GM20431 (cell line): ENCODE data around the gene PPM1N.

Experiments used
- in situ Hi-C: fragments of 300-500 bp; cut with MseI, MboI; formaldehyde crosslinking; loops from one replicate; pipeline ENCODE4 v1.15.0; 2020; ENCODE audit warnings: low sequenced_read_pairs; ENCODE audit not compliant: unreplicated experiment

PPM1N gene

GRCh38 chr19:45498411-45499195, at the start of gene PPM1N:
Gene PPM1N, plus strand, starts transcription at chr19:45498443. Its CDS starts 30 bp downstream, at chr19:45498473.
- in situ Hi-C loops, result no loop called here

GRCh38 chr19:45448887-45449299, 49.4 kb upstream of the PPM1N start:
- in situ Hi-C loops, result no loop called here

- in situ Hi-C loops, result no loop called here
Observed at GRCh38 chr19:45450012-45450333, 48.3 kb upstream of the PPM1N start.

DNA sequence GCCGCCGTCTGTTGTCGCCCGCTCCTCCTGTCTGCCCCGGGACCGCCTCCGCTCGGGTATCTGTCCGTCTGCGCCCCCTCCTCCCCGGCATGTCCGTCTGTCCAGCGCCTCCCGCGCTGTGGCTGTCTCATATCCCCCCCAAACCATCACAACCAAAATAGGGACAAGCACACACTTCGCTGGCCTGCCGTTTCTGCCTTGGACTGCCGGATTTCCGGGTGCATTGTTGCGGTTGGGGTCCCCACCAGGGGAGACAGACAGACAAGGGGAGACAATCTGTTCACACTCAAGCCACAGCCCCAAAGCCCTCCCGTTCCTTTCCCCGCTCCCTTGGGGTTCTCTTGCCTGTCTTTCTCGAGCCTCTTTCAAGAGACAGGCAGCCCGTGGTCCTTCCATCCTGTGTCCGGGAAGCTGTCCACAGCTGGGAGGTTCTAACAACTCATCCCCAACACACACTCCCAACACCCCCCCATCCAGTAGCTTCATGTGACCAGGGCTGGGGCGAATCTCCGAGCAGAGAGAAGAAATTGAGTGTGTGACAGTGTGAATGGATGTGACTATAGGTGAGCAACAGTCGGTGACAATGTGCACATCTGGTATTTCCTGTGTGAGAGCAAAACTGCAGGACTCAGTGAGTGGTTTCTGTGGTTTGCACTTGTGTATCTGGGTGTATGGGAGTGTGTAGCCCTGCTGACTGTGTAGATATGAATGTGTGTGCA, 47.0 kb upstream of the PPM1N start:
- in situ Hi-C loops, result no loop called here

GRCh38 chr19:45451850-45452387, 46.3 kb upstream of the PPM1N start:
- in situ Hi-C loops, result no loop called here

GRCh38 chr19:45455707-45456499, 42.3 kb upstream of the PPM1N start:
- in situ Hi-C loops, result no loop called here

- in situ Hi-C loops, result no loop called here
Observed at GRCh38 chr19:45456500-45456815, 41.8 kb upstream of the PPM1N start.

DNA sequence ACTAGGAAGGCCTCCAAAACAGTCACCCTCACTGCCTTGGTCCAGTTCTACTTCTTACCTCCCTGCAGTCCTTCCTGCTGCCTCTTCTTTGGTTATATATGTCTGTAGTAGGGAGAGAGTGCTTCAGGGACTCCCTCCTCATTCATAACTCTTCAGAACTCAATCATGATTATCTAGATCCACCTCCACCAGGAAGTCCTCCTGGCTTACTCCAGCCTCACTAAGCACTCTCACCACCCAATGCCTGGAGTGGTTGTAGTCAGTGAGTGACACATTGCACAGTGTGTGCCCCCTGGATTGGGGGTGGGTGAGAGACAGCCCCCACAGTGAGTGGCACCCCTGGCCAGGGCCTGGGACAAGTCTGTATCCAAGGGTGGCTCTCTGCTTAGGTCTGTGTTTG, 40.5 kb upstream of the PPM1N start:
- in situ Hi-C loops, result no loop called here

GRCh38 chr19:45460807-45461347, 37.4 kb upstream of the PPM1N start:
- in situ Hi-C loops, result no loop called here

GRCh38 chr19:45462174-45462573, 36.1 kb upstream of the PPM1N start:
- in situ Hi-C loops, result no loop called here

- in situ Hi-C loops, result no loop called here
Observed at GRCh38 chr19:45463241-45463640, 35.0 kb upstream of the PPM1N start.

- in situ Hi-C loops, result no loop called here
Observed at GRCh38 chr19:45464274-45464673, 34.0 kb upstream of the PPM1N start.

- in situ Hi-C loops, result no loop called here
Observed at GRCh38 chr19:45464852-45465441, 33.3 kb upstream of the PPM1N start.

GRCh38 chr19:45467115-45467455, 31.2 kb upstream of the PPM1N start:
- in situ Hi-C loops, result no loop called here

GRCh38 chr19:45467456-45468158, 30.6 kb upstream of the PPM1N start, which contains the start of gene FOSB:
Gene FOSB, plus strand, starts transcription at chr19:45467996. Its CDS starts 591 bp downstream, at chr19:45468587.
- in situ Hi-C loops, result no loop called here

DNA sequence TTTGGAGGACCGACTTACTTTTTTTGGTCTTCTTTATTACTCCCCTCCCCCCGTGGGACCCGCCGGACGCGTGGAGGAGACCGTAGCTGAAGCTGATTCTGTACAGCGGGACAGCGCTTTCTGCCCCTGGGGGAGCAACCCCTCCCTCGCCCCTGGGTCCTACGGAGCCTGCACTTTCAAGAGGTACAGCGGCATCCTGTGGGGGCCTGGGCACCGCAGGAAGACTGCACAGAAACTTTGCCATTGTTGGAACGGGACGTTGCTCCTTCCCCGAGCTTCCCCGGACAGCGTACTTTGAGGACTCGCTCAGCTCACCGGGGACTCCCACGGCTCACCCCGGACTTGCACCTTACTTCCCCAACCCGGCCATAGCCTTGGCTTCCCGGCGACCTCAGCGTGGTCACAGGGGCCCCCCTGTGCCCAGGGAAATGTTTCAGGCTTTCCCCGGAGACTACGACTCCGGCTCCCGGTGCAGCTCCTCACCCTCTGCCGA, 30.0 kb upstream of the PPM1N start:
- in situ Hi-C loops, result no loop called here

DNA sequence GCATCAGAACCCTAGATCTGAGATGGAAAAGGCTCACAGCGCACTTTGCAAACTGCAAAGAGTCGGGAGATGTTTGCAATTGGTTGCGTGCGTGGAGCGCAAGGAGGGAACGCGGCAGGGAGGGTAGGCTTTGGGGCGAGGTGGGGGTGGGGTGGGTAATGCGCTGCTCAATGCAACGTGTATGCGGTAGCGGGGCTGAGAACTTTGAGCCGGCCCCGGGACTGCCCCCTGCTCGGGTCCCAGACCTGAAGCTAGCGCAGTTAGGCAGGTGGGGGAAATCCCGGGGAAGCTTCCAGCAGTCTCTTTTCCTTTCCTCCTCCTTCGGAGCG, 29.5 kb upstream of the PPM1N start:
- in situ Hi-C loops, result no loop called here

- in situ Hi-C loops, result no loop called here
Observed at GRCh38 chr19:45469132-45469944, 28.9 kb upstream of the PPM1N start.
